ENCODE measurements around the gene SERPINA12.

Gene SERPINA12, protein sequence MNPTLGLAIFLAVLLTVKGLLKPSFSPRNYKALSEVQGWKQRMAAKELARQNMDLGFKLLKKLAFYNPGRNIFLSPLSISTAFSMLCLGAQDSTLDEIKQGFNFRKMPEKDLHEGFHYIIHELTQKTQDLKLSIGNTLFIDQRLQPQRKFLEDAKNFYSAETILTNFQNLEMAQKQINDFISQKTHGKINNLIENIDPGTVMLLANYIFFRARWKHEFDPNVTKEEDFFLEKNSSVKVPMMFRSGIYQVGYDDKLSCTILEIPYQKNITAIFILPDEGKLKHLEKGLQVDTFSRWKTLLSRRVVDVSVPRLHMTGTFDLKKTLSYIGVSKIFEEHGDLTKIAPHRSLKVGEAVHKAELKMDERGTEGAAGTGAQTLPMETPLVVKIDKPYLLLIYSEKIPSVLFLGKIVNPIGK

DNA sequence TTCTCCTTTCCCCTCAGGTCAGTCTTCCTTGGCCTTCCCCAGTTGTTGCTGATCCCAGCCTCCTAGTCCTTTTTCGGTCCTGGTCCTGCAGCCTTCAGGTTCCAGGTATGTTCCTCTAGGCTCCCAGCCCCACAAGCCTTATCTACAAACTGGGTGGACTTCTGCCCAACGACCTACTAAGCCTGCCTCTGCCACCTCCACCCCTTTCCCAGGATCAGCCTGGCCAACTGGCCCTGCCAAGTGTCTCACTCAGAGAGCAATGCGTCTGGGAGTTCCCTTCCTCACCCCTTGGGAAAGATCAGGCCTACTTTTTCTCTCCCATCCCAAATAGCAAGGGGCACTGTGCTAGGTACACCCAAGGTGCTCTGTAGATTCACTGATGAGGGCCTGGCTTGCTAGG, at the start of gene SERPINA12:
Gene SERPINA12, minus strand, starts transcription at position 114 of the 400 bp plus-strand sequence. CDS start 11,072 bp downstream, outside the sequence.
- DNase-seq: no peak

DNA sequence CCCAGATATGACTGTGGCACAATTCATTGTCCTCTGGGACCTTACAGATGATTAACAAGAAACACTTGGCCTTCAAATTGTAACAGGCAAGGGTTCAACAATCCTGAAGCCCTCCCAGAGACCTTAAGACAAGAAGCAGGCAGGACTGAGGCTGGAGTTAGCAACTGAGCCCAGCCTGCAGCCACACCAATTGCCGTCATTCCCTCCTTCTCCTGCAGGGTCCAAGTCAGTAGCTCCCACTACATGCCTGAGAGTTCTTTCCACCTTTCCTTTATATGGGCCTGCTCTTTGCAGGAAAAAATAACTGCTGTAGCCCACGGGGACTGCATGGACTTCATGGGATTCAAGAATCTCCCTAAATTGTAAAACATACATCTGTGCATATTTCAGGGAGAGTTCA, 49.6 kb upstream of the SERPINA12 start:
- no peak for DNase-seq

DNA sequence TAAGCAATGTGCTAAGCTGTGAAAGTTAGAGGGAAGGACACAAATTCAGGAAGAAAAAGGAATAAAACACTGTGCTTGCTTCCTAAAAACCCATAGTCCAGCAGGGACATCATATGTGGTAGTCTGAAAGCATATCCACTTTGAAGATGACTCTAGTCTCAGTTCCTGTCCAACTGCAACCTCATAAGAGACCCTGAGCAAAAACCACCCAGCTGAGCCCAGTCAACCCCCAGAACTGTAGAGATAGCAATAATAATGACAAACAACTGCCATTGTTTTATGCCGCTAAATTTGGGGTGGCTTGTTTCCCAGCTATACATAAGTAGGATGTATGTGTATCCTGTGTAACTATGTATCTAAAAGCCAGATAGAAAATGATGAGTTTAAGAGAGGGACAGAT, 48.1 kb upstream of the SERPINA12 start:
- DNase-seq: no peak

DNA sequence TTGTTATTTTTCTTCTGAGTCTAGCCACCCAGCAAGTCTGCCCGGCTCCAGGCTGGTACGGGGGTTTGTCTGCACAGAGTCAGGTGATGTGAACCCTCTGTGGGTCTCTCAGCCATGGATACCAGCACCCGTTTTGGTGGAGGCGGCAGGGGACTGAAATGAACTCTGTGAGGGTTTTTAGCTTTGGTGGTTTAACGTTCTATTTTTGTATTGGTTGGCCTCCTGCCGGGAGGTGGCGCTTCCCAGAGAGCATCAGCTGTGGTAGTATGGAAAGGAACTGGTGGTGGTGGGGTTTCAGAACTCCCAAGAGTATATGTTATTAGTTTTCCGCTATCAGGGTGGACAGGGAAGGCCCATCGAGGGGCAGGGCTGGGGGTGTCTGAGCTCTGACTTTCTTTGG, 46.7 kb upstream of the SERPINA12 start:
- no peak for DNase-seq

DNA sequence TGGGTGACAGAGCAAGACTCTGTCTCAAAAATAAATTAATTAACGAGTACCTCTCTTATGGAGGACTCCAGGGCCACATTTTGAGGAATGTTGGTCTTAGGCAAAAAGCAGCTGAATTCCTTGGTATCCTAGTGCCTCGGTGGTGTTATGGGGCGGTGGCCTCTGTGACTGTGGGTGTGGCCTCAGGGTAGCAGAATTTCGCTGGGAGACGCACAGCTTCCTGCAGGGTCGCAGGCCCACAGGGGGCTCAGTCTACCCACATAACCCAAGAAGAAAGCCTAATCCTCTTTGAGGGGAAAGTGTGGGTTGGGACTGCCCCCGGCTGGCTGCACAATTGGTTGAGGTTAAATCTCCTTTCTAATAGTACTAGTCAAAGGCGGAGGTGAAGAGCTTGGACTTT, 40.8 kb upstream of the SERPINA12 start:
- DNase-seq: no peak

DNA sequence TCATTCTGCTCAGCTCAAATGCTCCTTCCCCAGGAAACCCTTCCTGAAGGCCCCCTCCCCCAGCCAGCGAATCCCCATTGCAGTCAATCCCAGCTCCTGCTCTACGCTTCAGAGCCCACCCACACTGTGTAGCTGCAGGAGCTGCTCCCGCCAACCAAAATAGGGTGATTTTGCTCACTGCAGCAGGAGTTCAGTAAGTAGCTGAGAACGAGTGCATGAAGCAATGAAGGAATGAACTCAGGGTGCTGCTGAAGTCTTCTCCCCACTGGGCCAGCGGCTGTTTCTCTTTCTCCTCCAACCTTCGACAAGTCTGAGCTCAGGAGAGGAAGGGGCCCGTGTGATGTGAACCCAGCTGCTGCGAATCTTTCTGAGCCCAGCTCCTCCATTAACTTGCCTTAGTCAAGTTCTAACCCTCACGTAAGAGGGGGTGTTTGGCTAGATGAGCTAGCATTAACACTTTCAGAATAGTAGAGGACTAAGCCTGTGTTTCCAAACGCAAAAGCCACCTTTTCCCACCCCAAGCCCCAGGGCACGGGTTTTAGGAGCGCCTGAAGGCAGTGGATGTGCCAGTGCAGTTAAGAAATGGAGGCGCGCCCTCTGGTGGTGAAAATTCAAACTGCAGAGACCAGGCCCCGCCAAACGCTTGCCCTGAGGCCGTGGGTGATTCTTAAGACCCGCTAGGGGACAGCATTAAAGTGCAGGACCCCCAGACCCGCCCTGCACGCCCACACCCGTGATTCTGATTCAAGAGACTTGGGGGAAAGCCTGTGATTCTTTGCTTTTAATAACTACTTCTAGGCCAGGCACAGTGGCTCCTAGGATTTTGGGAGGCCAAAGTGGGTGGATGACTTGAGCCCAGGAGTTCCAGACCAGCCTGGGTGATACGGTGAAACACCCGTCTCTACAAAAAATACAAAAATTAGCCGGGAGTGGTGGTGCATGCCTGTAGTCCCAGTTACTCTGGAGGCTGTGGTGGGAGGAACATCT, 40.0 kb upstream of the SERPINA12 start:
- DNase-seq: no peak

DNA sequence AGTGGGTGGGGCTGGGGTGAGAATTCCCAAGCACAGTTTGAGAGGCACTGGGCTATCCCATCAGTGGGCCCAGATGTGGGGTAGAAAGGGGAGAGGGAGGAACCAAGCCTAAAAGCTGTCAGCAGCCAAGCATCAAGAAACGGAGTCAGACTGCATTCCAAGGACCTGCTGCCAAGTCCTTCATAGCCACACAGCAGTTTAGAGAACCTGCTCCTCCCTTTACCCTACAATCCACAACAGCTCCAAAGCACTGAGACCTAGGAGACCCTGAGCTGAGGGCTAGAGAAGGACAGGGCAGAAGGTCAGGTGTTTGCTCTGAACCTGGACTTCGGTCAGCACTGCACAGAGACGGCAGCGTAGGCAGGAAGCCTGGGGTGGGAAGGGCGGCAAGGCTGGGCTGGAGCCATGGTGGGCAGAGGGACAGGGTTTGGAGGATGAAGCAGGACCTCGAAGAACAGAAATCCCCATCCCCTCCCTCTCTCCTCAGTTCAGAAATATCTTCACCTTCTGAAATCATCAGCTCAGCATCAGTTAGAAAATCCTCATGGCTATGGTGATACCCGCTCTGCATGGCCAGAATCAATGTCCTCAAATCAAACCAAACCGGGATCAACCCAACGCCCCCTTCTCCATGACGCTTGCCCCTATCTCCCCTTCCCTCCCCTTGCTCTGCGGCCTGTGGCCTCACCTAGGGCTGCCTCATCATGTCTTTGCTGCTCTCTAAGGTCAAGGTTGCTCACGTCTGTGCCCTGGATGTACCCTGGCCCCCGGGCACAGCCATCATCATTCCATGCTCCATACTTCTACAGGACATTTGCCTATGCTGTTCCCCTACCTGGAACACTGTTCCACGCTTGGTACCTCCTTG, 39.1 kb upstream of the SERPINA12 start:
- no peak for DNase-seq

DNA sequence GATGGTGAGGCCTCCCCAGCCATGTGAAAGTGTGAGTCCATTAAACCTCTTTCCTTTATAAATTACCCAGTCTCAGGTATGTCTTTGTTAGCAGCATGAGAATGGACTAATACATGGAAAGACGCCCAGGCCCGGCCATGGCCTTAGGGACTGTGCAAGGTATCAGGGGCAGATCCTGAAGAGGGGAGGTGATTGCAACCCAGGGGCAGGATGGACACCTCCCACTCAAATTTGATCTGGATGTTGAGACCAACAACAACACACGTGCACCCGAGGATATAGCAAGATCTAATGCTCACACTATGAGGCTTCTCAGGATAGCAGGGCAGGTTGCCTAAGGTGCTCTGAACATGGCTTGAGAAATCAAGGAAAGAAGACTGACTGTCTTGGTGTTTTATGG, 38.5 kb upstream of the SERPINA12 start:
- no peak for DNase-seq

DNA sequence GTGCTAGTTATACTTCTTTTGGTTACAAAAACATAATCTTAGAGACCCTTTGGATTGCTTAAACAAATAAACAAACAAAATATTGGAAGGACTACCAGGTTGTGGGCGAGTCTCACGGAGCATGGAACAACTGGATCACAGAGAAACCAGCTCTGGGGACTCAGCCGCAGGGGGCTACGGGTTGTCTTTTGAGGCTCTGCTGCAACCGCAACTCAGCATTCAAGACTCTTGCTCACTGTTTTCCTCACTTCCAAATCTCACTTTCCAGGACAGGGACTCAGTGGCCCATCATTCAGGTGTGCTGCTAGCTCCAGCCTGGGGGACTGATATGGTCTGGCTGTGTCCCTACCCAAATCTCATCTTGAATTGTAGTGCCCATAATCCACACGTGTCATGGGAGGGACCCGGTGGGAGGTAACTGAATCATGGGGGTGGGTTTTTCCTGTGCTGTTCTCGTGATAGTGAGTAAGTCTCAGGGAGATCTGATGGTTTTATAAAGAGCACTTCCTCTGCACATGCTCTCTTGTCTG, 37.9 kb upstream of the SERPINA12 start:
- DNase-seq: no peak

DNA sequence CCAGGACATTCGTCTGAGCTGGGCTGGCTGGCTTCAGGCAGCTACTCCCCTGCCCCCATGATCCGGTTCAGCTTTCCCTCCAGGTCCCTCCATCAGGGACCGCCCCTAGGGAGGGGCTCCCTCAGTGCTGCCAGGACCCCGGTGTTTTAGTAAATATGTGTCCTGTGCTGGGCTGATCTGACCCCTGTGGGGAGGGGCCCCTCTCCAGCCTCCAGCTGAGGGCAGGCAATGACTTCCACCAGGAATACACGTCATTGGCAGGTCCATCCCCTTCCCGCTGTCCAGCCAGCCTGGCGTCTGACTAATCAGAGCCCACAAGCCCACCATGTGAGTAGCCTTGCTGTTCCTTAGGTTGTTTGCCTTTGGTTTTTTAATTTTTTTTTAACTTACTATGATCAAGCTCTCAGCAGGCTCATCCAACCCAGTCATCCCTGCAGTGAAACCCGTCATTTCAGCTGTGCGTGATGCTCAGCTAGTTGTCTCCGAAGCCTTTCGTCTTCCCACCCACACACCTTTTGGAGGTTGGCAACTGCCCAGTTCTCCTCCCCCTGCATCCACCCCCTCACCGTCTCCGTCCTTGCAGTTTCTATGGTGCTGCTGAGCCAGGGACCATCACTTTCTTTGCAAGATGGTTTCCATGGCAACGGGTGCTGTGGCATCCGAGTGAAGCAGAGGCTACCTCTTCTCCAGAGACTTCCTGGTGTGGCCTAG, 36.0 kb upstream of the SERPINA12 start:
- no peak for DNase-seq

DNA sequence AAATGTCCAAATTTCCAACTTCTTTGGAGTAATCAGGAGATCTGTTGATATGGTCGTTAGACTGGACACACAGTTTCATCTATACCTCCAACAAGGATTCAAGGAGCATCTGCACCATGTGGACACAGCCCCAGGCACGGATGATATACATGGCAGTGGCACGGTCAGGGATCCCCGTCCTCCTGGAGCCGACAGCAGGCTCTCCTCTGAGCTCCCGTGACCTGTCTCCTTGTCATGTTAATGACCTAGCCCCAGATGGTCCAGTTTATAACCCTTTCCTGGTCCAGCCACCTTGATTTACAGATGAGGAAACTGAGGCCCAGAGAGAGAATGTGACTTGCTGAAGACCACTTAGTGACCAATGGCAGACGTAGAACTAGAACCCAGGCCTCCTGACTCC, 35.5 kb upstream of the SERPINA12 start:
- no peak for DNase-seq

DNA sequence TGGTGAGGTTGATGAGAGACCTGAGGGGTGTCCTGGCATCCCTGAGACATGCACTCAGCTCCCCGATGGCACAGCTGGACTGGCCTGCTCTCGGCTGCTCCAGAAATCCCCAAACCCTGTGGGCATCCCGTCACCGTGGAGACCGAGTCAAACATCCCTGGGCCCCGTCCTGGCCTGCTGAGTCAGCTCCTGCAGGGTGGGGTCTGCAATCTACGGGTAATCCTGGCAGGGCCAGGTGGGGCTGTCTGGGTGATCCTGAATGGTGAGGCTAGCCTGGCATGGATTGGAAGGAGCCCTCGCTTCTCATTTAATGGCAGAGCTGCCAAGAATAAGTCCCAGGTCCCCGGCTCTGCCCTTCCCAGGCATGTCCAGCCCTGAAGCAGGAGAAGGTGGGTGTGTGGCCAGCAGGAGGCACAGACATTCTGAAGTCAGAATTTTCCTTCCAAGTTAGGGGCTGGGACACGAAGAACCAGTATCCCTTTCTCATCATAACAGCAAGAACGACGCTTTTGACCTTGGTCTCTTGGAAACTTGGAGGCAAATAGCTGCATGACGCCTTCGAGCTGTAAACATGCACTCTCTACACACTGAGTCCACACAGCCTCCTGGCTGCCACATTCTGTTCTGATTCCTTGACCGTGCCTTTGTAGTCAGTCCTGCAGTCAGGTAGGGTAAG, 34.3 kb upstream of the SERPINA12 start:
- DNase-seq: no peak

DNA sequence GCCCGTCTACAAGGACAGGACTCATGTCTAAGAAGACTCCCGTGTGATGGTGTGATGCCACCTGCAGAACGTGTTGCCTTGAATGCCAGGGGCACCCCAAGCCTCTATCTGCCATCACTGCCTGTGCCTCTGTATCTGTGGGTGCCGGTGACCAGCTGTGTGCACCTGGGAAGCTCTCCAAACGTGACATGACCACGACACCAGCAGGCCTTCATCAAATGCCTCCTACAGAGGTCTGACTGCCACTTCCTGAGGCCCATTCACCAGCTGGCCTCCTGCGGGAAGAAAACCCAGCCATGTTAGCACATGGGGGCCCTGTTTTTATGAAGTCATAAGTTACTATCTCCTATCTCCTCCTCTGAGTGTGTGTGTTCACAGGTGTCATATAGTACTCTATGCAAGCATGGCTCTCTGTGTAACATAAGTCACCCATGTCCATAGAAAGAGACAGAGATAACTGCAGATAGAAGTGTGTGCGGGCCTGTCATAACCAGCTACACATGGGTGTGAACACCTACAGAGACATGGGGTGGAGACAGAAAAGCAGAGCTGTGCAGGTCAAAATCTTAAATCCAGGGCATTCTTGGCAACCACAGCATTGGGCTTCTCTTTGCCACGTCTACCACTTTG, 33.7 kb upstream of the SERPINA12 start:
- DNase-seq: no peak

DNA sequence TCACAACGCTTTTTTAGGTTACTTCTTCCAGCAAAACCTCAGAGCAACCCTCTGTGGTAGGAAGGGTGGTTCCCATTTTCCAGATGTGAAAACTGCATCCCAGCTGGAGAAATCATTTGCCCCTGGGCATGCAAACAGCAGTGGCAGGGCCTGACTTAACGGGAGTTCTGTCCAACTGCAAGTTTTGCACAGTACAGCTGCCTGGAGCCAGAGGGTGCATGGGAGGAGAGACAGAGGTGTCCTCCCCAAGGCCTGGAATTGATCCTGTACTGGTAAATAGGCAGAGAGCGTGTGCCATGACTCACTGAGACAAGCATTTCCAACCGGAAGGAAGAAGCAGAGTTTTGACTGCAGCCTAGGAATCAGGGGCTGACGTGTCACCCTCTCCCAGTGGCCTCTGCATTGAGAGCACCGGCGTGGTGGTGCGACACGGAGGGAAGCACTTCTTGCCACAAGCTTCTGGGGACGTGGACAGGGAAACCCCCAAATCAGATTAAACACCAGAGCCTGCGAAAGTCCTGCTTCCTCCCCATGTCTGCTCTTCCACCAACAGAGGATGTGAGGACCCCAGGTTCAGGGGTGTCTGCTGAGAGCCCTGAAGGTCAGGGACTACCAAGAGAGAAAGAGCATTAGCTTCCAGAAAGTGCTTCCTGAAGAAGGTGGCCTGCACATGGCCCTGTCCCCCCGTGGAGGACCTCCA, 33.0 kb upstream of the SERPINA12 start:
- DNase-seq: no peak

DNA sequence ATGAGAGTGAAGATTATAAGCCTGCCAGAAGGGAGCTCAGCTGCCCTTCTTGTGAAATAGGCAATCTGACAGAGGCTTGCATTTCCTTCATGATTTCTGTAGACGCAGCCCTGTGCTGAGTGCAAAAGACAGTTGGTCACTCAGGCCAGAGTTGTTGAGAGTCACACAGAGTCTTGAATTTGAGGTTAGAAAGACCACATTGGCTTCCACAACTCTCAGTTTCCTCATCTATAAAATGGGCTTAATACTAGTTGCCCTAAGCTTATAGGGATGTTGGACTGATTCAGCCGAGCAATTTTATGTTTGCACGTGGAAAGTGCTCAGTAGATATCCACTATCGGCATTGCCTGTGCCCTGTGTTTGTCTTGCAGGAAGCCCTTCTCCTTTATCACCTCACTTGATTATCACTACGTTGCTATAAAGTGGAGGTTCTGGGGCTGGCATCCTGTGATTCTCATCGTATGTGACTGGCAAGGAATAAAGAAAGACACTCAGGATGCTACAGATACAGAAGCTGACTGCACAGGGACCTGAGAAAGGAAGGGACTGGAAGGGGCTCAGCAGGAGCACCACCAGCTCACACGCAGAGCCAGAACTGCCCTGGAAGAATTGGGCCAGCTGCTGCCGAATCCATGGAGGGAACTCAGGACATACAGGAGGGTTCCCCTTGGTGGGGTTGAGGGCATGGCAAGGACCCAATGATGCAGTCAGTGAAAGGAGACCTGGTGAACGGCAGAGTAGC, 32.1 kb upstream of the SERPINA12 start:
- no peak for DNase-seq

DNA sequence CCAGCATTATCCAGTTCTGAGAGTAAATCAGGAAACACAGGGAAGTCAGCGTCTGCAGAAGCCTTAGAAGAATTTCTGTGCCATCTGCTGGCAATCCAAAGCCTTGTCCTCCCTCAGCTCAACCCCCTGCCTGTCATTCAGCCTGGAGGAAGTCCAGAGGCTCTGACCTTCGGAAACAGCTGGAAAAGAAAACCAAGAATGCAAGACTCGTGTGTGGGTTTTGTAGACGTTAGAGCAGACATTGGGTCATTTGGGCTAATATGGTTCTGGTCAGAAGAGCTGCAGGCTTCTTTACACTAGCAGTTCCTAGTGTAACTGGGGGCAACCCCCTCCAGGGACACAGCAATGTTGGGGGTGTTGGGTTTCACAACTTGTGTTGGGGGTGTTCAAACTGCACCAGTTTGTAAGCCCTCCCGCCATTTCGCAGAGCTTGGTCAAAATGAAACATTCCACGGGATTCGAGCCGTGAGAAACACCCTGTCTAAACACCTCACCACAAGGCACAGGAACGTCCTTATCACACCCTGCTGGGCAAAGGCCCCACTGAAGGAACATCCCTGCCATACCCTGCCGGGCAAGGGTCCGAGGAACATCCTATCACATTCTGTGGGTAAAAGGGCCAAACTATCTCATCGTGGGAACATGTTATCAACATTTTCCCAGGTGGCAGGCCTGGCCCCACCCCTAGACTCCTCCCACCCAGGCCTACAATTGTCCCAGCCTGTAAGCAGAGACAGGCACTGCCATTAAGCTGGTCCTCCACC, 30.9 kb upstream of the SERPINA12 start:
- no peak for DNase-seq

DNA sequence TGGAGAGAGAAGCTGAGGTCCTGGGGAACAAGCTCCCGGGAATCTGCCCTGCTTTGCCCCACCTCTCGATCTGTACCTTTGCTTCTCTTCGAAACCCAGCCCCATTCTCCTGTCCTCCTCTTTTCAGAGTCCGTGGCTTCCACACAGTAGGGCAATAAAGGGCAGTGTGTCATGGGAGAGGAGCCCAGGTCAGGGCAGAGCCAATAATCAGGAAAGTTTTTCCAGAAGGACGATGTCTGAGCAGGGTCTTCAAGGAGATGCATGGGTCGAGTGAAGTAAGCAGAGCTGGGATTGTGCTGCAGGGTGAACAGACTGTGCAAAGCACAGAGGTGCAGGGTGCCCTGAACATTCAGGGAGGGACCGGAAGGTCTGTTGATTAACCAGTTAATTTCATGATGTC, 29.9 kb upstream of the SERPINA12 start:
- no peak for DNase-seq

DNA sequence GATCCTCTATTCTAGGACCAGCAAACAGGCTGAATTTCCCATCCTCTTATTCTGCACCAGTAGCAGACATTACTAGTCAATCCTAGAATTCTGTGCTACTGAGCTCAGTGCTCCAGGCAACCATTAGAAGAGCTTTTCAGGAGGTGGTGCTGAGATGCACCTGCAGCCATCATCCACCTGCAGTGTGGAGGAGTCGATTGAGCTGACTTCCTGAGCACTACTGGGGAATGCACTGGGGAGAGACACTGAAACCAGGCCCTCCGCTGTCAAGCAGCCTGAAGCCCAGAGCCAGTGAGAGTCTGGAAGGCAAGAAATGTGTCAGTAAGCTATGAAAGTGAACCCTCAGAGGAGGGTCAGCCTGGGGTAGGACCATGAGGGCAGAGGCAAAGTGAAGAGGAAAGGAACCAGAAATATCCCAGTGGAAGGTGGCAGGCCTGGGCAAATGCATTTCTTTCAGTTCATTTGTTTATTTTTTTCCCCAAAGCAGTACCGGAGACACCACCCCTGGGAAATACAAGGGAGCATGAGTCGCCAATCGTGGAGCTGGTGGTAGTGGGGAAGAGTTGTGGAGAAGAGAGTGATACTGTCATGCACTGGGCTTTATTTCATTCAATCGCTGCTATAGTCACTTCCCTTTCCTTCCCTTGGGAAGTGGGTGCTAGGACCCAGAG, 28.9 kb upstream of the SERPINA12 start:
- DNase-seq: no peak
